ENCODE results near the gene ESR2.
"Not testable (repeated sequence)": the region's sequence is repeated elsewhere in the genome, so short reads cannot be mapped to it uniquely, and the experiment has no call there.

Gene ESR2

DNA sequence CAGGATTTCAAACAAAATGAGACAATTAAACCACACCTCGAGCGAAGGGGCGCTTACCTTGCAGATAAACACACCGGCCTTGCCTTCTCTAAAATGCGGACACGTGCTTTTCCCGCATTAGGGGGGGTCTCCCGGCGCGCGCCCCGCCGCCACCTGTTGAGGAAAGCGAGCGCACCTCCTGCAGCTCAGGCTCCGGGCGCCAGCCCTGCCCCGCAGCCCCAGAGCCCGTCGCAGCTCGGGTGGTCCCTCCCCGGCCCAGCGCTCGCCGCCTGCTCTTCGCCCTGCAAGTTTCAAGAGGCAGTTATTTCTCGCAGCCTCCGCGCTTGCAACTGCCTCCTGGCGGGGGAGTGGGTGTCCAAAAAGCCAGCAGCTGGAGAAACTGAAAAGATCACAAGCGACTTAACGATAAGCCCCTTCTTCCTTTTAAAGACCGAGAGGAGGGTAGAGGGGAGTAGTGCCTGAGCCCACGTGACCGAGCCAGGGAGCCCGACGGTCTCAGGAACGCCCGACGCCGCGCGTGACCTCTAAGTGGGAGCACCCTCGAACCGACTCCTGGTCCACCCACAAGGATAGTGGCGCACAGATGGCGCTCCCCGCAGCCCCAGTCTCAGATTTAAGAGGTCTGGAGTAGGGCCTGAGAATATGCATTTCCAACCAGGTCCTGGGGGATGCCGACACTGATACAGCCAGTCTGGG, at the start of gene ESR2:
Gene ESR2, minus strand, starts transcription at position 396 of the 696 bp plus-strand sequence. CDS start 11,386 bp downstream, outside the sequence.
- DNase-seq, result peak; percentile 19

GRCh38 chr14:64340560-64341196, 46.5 kb upstream of the ESR2 start:
- DNase-seq, result no peak

GRCh38 chr14:64338616-64339316, 44.6 kb upstream of the ESR2 start:
- DNase-seq, result peak; percentile 99

DNA sequence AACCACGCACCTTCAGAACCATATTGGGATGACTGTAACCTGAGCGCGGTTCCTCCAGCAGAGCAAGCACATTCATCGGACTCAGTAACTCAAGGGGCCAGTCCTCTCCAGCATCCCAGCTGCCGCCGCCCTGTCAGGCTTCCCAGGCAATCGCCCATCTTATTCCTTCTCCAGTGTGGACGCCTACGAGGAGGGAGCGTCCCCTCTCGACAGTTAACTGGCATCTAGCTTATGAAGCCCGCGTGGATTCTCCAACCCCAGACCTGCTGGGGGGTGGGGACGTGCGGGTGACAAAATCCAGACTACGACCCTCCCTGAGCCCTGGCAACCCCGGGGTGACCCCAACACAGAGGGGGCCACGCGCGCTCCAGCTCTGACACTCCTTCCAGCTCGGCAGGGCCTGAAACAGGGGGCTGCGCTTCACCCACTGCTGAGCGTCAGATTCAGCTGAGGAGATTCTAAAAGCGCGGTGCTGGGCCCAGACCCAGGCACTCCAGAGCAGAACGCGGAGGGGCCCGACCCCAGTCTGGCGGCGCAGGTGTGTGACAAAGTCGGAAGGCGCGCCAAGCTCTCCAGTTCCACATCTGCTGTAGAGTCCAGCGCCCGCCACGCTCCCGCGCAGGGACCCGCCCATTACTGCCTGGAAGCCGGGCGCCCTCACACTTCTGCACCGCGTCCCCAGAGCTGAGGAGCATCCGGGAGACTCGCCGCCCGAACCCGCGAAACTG, 43.9 kb upstream of the ESR2 start:
- DNase-seq, result peak; percentile 65

GRCh38 chr14:64329149-64329548, 35.0 kb upstream of the ESR2 start:
- no peak for DNase-seq

DNA sequence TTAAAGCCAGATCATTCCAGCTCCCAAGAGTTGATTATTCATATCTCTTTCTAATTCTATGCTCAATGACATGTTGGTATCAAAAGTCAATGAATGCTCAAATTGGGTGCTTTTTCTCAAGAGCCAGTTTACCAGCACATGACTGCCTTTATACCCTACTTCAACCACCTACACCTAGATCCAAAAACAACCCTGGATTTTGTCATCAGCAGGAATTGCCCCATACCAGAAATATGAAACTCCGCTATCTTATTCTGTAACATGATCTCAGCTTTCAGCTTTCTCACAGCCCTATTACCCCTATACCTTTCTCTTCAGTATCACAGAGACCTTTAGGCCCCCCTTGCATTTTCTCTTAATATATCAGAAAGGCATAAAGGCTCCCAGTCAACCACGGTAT, 32.3 kb upstream of the ESR2 start:
- DNase-seq, result no peak

GRCh38 chr14:64324895-64325294, 30.7 kb upstream of the ESR2 start:
- DNase-seq, result peak; percentile 80

GRCh38 chr14:64324461-64324860, 30.3 kb upstream of the ESR2 start:
- no peak for DNase-seq

GRCh38 chr14:64320362-64320761, 26.2 kb upstream of the ESR2 start:
- not testable (repeated sequence) for DNase-seq

- not testable (repeated sequence) for DNase-seq
Observed at GRCh38 chr14:64318695-64319094, 24.5 kb upstream of the ESR2 start.

DNA sequence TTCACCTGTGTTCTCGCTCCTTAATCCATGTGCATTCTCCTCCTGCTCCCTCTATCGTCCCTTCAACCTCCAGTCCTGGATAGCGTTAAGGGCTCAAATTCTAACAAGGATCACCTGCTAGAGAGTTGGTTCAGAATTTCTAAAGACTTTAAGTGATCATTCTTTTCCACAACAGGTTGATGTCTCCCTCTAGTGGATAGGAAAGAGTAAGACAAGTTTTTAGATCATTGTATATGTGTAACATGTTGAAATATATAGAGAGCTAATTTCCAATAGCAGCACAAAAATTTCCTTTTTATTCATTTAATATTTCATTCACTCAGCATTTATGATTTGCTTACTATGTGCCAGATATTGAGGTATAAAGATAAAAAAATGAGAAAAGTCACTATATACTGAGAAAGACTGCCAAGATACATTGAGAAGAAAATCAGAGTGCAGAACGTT, 9.3 kb upstream of the ESR2 start:
- peak; percentile 68 for DNase-seq

DNA sequence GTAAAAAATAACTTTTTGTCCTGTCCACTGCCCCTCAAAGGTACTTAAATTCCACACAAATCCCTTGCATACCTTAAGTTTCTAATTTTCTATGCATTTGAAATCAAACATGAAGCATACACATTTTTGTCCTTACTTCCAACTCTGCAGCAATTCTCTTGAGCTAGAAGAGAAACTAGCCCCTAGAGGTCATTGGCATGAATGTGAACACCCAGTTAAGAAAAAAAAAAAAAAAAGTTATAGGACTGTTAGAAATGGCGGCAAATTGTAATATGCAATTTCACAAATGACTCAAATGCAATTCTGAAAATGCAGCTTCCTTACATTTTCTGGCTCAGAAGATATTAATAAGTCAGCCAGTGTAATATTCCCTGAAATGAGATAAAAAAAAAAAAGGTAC, 4.6 kb upstream of the ESR2 start:
- DNase-seq, result no peak

GRCh38 chr14:64296561-64296960, 2.4 kb upstream of the ESR2 start:
- no peak for DNase-seq

- DNase-seq, result peak; percentile 37
Observed at GRCh38 chr14:64294672-64295413, 672 bp upstream of the ESR2 start.

- DNase-seq, result no peak
Observed at GRCh38 chr14:64292197-64292596, 2.0 kb downstream of the ESR2 start.

- no peak for DNase-seq
Observed at GRCh38 chr14:64289571-64289970, 4.6 kb downstream of the ESR2 start.

DNA sequence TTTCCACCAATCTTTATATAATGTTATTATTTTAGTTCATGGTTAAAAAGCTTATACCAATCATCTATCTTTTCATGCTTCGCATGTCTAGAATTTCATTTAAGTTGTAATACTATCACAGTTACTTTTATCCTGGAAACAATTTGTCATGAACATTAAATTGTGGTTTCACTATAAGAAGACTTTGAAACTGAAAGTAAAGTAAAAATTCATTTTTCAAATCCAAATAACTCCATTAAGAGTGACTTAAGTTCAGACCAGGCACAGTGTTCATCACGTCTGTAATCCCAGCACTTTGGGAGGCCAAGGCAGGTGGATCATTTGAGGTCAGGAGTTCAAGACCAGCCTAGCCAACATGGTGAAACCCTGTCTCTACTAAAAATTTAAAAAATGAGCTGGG, 12.4 kb downstream of the ESR2 start:
- no peak for DNase-seq

GRCh38 chr14:64279704-64280668, 14.2 kb downstream of the ESR2 start:
- no peak for DNase-seq

GRCh38 chr14:64278458-64278857, 15.7 kb downstream of the ESR2 start:
- DNase-seq, result no peak

- DNase-seq, result no peak
Observed at GRCh38 chr14:64272019-64272418, 22.2 kb downstream of the ESR2 start.

DNA sequence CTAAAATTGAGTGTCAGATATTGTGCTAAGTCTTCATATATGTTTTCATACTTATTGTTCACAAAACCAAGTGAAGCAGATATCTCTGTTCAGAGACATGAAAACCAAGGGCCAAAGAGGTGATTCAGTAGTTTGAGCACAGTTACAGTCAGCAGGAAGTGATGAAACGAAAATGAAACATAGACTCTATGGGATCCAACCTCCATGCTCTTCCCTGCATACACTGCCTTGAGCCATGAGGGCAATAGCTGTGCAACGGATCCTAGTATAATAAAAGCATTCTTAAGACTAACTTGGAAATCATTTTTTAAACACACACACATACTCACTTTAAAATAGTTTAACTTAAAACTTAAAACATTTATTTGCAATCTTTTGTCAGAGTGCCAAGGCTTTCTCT, 27.9 kb downstream of the ESR2 start:
- peak; percentile 64 for DNase-seq
